Measurements from ENCODE around the gene CGREF1.

DNA sequence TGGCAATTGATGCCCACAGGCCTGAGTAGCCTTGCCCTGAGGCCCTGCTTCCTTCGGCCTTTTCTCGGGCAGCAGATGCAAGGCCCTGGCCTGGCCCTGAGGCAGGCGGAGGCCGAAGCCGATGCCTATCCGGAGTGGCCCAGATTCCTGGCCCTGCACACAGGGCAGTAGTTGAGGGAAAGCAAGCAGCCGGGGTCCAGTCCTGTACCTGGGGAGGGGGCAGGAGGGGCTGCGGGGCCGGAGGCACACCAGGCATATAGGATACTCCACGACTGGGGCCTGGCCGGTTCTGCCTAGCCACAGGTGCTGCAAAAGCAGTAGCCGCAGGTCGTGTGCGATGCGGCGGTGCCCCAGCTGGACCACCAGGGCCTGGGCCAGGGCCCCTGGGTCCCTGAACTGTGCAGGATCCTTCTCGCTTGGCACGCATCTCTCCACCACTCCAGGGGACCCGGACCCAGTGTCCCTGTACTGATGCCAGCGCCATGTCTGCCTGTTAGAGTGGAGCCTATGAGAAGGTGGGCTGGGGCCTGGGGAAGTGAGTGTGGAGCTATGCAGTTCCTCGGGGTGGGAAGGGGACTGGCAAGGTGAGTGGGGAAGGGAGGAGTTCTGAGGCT lies 18.5 kb upstream of the CGREF1 start:
- TF ChIP-seq CTCF (conservative IDR thresholded peaks at IDR 0.05; ENCODE audit: low read length), result no peak
- TF ChIP-seq EZH2phosphoT487 (IDR thresholded peaks at IDR 0.05; ENCODE audit: borderline replicate concordance, low read depth, low read length), result no peak
